ENCODE results near the gene CELF2.

The CELF2 gene

DNA sequence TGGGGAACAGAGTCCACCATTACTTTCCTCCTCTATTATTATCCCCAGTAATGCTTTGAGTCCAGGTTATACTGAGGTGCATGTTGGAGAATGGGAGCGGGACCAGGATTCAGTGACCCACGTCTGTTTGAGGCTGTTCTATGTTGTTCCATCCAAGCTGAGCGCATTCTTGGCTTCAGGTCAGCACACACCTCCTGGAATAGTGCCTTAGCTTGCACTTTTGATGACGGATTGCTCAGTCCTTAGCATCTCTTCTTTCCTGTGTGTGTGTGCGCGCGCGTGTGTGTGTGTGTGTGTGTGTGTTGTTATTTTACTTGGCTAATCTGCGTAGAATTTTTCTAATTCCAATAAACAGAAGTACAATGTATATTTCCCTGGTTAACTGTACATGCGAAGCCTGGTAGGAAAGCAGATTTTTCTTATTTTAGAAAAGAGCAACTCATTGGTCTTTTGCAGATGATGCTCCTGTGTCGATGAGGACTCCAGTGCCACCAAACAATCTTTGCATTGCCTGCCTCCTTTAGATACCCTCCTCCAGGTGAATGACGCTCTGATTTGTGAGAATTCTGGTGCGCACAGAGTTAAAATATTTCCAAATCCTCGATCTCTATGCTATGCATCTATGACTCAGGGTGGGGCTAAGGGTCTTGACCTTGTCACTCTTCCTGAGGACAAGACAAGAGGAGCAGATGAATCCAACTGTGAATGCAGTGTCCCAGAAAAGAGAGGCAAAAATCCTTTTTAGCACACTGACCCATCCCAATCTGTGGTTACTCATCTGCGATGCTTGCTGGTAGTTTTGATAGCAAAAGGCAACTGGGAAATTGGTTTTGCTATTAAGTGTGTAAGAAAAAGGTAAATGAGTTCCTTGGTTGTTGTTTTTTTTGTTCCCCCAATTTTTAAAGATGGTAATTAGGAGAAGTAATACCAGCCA is 13.3 kb upstream of the CELF2 start:
- FAIRE-seq (no peak), DNase-seq (ENCODE audit: insufficient read length, low spot score) (no peak)

DNA sequence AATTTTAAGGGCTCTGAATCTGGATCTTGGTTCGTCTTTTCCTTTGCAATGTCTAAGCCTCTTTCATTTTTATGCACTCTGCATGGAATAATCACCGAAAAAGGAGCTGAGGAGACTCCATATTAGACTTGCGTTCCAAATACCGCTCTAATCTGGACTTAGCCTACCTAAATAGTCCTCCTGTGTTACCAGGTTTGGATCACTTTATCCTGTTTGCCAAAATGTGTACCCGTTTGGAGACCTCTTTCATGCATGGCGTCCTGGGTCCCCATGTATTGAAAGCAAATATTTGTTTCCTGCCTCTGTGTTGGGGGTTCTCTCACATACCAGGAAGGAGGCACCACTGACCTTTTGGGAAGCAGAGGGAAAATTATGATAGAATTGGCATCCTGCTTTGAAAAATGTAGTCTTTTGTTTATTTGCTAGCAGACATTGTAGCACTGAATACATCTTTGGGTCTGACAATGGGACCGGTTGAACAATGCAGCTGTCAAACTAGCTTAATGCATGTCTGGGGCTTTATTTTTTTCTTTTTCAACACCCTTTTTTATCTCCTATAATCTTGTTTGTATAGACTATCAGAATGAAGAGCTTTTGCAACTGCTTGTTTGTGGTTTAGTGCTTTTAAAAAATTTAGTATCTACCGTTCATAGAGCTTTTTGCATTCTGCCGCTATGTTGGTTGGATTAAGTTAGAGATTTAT is 11.8 kb upstream of the CELF2 start:
- DNase-seq (ENCODE audit: insufficient read length, low spot score) (no peak), FAIRE-seq (no peak)
- TF ChIP-seq, protein P1, sequence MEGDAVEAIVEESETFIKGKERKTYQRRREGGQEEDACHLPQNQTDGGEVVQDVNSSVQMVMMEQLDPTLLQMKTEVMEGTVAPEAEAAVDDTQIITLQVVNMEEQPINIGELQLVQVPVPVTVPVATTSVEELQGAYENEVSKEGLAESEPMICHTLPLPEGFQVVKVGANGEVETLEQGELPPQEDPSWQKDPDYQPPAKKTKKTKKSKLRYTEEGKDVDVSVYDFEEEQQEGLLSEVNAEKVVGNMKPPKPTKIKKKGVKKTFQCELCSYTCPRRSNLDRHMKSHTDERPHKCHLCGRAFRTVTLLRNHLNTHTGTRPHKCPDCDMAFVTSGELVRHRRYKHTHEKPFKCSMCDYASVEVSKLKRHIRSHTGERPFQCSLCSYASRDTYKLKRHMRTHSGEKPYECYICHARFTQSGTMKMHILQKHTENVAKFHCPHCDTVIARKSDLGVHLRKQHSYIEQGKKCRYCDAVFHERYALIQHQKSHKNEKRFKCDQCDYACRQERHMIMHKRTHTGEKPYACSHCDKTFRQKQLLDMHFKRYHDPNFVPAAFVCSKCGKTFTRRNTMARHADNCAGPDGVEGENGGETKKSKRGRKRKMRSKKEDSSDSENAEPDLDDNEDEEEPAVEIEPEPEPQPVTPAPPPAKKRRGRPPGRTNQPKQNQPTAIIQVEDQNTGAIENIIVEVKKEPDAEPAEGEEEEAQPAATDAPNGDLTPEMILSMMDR (IDR thresholded peaks at IDR 0.05; ENCODE audit: insufficient read depth, missing control alignments) = no peak

More for the DNA sequence above, 13.3 kb upstream of the CELF2 start:
- TF ChIP-seq, protein P1 (IDR thresholded peaks at IDR 0.05; ENCODE audit: insufficient read depth, missing control alignments) = no peak

DNA sequence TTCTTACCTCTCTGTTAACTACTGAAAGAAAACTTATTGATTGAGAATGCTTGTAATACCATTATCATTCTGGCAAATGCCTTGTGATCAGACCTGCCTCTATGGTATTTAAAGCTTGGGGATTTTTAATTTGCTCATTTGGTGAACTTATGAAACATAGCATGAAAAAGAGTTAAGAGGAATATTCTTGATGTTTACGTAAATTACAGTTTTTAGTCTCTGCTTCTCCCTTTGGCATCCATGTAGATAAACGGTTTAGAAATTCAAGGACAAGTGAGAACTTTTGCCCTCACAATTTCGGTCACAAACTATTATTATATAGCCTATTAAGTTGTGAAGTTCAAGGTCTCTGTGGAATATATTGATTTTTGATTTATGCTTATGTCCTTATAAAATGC is 11.2 kb upstream of the CELF2 start:
- TF ChIP-seq, protein P1 (IDR thresholded peaks at IDR 0.05; ENCODE audit: insufficient read depth, missing control alignments) = no peak
- DNase-seq (ENCODE audit: insufficient read length, low spot score) (no peak), FAIRE-seq (peak; percentile 21)

DNA sequence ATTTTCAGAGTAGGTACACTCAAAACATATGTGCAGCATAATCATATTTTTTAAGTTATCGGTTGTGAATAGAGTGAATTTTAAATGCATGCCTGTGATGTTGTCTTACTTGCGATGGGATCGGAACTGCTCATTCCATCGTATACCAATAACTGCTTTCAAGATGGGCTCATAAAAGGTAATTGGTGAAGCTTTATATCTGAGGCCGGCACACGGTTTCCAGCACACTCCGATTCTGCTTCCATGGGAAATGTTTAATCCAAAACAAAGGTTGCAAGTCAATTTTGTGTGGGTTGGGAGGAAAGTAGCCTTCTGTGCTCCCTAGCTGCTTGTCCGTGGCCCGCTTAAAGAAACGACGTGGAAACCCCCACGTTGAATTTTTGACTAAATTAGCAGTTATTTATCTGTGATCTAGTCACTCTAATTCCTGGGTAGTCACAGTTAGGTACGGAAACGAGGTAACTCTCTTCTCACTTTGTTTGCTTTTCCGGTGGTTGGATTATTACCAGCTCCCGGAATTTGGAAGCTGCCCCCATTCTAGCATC is 10.1 kb upstream of the CELF2 start:
- TF ChIP-seq, protein P1 (IDR thresholded peaks at IDR 0.05; ENCODE audit: insufficient read depth, missing control alignments) = no peak
- FAIRE-seq = no peak

DNA sequence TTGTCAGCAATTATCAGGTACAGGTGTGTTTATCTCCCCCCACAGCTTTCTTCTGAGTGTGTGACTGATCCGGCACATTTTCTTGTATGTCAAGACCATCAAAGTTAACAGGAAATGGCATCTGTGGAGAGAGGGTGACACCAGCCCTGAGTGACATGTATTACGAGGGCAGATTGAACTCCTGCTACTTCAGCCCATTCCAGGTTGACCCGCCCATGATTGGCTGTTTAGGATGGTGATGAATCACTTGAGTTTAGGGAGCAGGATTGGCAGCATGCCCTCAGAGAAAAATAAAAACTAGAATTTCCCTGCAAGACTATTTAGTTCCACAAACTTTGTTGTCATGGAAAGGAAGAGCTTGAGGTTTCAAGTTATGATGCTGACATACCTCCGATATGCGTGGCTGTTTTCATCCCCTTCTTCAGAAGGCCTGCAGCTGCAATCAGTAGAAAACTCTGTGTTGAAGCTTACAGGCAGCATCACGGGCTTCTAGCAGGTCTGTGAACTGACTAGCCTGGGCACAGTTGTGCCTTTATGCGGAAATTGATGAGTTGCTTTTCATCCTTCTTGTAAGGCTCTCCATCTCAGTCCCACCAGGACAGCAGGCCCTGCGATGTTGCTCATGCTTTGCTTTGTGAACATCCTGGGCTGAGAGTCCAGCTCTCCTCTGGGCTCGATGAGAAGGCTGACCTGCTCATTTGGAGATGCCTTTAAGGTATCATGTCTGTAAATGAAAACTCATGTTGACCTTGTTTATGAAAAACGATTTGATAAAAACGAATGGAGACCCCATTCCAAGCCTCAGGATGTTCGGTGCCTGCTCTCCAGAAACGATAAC is 8.0 kb upstream of the CELF2 start:
- TF ChIP-seq, protein P1 (IDR thresholded peaks at IDR 0.05; ENCODE audit: insufficient read depth, missing control alignments) = no peak
- FAIRE-seq = no peak
- DNase-seq (ENCODE audit: insufficient read length, low spot score) = no peak

More for the DNA sequence above, 10.1 kb upstream of the CELF2 start:
- DNase-seq (ENCODE audit: insufficient read length, low spot score) = no peak

DNA sequence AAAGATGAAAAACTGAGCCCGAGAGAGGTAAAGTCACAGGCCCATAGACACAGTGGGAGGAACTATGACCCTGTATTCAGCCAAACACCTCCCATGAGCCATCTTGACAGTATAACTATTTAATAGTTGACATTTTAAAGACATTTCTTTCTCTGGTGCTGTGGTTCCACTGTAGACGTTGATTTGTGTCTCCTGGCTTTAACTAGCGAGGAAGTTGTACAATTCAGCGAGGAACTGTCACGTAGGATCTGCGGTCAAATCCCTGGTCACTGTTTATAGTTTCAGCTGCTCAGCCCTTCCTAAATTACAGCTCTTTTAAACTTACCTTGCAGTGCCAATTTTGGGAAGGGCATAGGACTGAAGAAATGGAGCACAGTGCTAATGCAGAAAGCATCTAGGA is 7.1 kb upstream of the CELF2 start:
- TF ChIP-seq, protein P1 (IDR thresholded peaks at IDR 0.05; ENCODE audit: insufficient read depth, missing control alignments) = no peak
- DNase-seq (ENCODE audit: insufficient read length, low spot score) (no peak), FAIRE-seq (no peak)
